GM21528 (cell line): Measurements from ENCODE around the gene ZNF292.
"Not testable (repeated sequence)": the region's sequence is repeated elsewhere in the genome, so short reads cannot be mapped to it uniquely, and the experiment has no call there.

Experiments
- ATAC-seq: cut with Tn5 transposase; IDR thresholded peaks from one replicate; pipeline ENCODE4 v1.9.1; 2021; ENCODE audit warnings: mild to moderate bottlenecking, moderate library complexity; ENCODE audit not compliant: unreplicated experiment, low FRiP score

ZNF292 gene

DNA sequence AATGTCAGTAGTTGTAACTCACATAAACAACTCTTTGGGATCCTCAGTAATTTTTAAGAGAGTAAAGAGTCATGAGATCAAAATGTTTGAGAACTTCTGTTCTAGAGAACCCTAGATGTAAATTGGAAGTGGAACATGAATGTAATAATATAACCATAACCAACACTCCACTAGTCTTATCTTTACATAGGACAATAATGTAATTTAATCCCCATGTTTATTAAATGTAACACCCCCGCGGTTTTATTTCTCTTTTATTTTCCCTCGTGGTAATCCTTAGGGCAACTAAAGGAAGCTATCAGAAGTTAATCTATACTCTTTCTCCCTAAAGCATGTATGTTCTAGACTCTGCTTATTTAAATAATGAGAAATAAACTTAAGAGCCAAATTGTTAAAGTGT lies 54.4 kb downstream of the ZNF292 start:
- ATAC-seq = no peak

DNA sequence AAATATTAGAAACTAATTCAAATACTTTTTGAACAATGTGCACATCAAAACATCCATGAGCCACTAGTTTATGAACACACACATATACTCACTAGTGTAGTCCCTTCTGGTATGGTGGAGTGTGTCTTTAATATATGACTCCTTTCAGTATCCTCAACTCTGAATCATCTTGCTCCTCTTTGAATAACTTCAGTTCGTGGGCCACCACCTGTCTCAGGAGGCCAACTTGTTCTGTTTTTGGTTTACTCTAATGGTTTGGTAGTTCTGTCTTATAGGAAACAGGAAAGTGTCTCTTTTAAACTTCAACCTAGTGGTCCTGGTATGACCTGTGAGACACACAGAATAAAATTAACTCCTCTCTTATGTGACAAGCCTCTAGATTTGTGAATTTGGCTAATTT lies 55.6 kb downstream of the ZNF292 start:
- peak; percentile 98 for ATAC-seq

DNA sequence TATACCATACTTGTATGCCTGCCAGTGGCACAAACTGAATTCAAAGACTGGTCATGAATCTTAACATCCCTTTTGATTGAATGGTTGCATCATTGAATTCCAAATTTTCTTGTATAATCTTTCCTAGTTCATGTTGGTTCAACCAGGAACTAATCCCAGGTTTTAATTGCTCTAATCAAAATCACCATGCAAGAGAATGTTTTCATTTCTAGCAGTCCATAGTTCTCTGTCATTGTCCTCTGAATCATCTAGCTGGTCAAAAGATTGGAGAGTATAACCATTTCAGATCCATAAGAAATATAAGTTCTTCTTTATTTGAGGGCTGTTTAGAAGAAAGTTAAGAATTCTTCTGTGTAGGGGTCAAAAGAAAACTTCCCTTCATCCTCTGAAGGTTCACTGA lies 57.2 kb downstream of the ZNF292 start:
- no peak for ATAC-seq

DNA sequence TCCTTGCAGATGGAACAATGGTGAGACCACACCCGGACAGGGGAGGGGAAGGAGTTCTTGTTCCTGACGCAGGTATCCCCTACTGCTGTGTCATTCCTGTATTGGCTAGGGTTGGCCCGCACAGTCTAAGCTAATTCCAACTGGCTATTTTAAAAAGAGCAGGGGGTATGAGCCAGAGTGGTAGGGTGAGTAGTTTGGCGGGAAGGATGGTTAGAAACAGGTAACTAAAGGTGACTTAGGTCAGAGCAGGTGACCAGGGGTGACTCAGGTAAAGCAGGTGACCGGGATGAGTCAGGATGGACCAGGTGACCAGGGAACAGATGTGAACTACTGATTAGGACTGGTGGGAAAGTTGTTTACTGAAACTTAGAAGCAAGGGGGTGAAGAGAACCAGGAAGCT lies 58.0 kb downstream of the ZNF292 start:
- ATAC-seq = no peak

DNA sequence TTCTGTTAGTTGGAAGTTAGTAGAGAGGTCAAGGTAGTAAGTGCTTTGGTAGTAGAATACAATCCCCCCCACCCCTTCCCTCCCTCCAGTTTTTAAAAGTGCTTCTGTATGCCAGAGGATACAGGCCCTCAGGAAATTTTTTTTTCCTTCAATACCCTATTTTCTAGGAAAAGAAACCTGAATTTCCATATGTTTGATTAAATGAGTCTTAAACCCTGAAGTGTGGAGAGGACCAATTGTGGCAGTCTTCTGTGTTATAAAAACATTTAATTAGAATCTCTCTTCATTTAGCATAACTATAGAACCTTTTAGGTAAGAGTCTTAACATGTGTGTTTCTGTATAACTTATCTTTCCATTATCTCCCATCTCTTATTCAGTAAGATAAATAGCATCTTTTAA lies 59.5 kb downstream of the ZNF292 start:
- no peak for ATAC-seq

DNA sequence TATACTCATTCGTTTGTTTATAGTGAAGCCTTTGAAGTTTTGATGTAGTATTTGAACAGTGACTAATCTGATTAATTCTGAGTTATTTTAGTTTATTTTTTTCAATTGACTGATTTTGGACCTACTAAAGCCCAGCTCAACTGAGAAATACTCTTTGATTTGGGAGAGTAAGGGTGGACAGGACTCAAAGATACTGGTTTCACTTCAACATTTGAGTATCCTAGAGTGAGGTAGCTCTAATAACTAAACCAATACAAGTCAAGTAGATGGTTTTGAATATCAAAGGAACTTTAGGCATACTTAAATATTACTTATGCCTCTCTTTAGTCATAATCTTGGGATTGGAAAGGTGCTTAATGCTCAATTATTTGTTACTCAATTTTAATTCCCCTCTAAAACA lies 65.6 kb downstream of the ZNF292 start:
- ATAC-seq = no peak

DNA sequence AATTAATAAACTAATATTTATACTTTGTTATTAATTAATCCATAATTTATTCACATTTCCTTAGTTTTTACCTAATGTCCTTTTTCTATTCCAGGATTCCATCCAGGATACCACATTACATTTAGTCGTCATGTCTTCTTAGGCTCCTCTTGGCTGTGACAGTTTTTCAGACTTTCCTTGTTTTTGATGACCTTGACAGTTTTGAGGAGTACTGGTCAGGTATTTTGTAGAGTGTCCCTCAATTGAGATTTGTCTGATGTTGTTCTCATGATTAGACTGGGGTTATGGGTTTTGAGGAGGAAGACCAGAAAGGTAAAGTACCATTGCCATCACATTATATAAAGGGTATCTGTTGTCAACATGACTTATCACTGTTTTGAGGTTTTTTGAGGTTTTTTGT lies 67.3 kb downstream of the ZNF292 start:
- ATAC-seq = no peak

DNA sequence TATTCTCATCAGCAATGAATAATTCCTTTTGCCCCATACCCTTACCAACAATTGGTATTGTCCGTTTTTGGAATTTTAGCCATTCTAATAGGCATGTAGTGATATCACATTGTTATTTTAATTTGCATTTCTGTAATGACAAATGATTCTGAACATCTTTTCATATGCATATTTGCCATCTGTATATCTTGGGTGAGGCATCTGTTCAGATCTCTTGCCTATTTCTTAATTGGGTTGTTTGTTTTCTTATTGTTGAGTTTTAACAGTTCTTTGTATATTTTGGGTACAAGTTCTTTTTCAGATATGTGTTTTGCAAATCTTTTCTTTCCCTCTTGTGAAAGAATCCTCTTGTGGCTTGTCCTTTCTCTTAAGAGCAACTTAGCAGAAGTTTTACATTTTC lies 69.6 kb downstream of the ZNF292 start:
- no peak for ATAC-seq

DNA sequence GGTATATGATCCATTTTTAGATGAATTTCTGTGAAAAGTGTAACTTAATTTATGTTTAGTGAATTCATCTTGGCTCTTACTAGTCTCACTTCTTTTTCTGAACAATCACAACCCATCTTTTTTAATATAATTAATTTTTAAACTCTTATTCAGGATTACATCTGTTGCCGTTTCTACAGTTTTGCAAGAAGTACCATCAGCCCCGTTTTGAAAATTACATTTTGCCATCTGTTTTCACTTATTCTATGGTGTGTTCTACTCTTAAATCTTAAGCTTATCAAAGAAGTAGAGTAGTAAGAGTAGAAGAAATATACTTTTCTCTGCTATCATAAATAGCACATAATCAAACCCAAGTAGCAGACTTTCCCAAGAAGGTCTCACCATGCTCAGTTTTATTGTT lies 70.1 kb downstream of the ZNF292 start:
- ATAC-seq = no peak

DNA sequence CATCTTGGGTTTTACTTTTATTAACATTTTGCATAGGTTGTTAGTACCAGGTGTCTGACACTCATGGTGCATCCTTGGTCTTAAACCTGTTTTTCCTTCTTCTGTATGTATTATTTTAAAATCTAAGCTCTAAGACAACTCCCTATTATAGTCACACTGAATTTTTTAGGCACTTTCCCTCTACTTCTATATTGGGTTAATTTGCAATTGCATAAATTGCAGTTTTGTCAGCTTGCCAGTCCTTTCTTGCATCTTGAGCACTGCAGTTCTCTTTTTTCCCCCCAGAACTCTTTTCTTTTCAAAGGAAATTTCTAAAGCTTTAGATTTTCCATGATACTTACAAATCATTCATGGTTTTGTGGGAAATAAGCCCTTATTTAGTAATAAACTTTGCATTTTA lies 70.6 kb downstream of the ZNF292 start:
- ATAC-seq = no peak

DNA sequence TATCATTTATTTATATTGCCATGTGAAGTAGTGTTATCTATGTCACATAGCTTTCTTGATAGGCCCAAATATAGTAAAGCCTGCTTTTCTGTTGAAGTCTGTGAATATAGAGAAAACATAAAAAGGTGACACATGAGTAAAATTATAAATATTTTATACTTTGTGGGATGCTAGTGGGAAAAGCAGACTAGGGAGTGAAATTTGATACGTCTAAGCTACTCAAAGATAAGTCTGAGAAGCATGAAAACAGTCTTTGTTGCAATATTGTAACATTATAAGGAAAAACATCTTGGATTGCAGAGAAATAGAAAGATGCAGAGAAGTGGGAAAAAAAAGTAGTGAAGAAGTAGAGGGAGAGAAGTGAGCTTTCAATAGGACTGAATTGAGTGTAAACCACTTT lies 75.4 kb downstream of the ZNF292 start:
- ATAC-seq = no peak

DNA sequence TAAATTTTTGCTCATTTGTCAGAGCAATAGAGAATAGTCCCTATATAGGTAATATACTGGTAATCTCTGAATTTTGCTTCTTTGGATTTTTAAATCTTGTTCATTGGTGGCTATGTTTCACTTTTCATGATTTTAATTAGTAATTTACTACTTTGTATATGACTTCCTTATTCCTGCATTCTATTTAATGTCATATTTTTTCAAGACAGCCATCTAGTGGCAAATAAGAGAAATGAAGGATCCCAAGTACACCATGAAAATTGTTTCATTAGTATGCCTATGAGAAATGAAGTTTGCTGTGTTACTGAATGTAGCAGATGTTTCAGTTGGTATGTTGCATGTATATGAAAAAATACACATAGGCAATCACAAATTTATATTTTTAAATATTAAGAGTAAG lies 82.4 kb downstream of the ZNF292 start:
- no peak for ATAC-seq

DNA sequence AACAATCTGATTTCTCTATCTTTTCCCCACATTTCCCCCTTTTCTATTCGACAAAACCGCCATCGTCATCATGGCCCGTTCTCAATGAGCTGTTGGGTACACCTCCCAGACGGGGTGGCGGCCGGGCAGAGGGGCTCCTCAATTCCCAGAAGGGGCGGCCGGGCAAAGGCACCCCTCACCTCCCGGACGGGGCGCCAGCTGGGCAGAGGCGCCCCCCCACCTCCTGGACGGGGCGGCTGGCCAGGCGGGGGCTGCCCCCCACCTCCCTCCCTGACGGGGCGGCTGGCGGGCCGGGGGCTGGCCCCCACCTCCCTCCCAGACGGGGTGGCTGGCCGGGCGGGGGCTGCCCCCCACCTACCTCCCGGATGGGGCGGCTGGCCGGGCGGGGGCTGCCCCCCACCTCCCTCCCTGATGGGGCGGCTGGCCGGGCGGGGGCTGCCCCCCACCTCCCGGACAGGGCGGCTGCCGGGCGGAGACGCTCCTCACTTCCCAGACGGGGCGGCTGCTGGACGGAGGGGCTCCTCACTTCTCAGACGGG lies 83.8 kb downstream of the ZNF292 start:
- not testable (repeated sequence) for ATAC-seq

DNA sequence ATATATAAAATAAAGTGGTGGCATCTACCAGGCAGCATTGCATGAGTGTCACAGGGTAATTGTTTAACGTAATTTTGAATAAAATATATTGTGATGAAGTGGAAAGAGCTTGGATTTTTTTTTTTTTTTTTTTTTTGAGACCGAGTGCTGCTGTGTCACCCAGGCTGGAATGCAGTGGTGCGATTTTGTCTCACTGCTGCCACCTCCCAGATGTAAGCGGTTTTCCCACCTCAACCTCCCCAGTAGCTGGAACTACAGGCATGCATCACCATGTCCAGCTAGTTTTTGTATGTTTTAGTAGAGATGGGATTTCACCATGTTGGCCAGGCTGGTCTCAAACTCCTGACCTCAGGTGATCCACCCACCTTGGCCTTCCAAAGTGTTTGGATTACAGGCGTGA lies 85.9 kb downstream of the ZNF292 start:
- no peak for ATAC-seq

DNA sequence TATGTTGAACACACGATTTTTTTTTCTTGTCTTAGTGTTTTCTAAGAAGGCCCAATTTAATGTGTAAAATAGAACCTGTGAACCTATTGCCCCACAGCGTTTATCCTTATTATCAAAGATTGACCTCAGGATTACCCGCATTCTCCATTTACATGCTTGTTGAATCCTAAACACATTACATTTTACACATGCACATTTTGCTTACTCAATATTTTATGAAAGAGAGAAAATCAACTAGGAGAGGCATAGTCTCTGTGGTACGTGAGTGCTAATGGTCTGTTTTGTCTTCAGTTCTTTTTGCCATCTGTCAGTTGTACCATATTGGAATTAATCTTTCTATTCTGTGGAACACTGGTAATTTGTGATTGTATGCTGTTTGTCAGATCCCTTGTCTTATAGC lies 86.9 kb downstream of the ZNF292 start:
- no peak for ATAC-seq

DNA sequence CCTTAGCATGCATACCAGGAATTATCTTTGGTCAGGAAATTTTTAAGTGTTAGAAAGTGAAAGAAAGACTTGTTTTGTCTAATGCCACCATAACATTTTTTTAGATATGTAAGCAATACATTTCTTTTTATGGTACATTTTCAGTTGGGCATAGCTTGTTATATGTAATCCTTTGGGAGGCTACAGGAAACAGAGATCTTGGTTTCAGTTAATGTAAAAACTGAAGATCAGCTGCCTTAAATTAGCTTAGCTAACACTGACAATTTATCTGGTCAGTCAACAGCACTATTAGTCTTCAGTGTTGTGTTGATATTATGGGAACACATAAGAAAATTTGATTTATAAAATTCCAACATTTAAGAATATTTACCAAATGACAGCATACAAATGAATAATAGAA lies 88.4 kb downstream of the ZNF292 start:
- ATAC-seq = no peak

DNA sequence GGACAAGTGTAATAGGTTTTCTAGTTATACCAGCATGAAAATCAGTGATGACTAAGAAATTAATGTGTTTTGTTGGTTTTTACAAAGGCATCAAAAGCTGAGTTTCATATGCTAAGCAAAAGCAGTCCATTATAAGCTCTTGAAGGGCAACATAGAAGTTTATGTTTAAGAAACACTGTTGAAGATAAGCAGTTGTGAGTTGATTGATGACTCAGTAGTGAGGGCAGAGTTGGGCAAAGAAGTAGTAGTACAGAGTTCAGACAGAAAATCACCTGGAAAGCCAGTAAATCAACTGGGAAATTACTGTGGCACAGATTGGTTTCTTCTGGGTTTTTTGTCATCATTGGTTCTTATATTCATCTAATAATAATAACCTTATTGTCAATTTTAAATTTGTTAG lies 89.0 kb downstream of the ZNF292 start:
- no peak for ATAC-seq

DNA sequence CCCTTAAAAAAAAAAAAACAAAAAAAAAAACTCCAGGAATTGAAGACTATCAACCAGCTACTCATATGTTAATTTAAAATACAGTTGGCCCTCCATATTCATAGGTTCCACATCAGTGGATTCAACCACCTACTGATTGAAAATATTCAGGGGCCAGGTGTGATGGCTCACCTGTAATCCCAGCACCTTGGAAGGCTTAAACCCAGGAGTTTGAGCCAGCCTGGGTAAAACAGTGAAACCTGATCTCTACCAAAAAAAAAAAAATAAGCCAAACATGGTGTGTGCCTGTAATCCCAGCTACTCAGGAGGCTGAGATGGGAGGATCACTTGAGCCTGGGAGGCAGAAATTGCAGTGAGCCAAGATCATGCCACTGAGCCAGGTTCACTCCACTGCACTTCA lies 94.7 kb downstream of the ZNF292 start:
- ATAC-seq = no peak

DNA sequence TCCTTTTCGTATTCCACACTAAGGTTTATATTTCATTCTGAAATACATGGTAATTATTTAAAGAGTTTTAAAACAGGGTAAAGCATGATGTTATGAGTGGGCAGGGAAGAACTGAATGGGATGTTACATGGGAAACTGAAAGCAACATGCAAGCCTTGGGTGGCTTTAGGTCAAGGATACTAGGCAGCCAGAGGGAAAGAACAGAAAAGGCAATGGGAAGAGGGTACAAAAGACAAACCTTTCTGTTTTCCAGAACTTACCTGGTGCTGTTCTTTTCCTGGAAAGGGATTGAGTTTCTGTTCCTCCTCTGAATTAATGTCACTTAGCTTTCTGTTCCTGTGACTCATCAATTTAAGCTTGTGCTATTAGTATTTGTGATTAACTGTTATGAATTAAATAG lies 95.9 kb downstream of the ZNF292 start:
- ATAC-seq = no peak

DNA sequence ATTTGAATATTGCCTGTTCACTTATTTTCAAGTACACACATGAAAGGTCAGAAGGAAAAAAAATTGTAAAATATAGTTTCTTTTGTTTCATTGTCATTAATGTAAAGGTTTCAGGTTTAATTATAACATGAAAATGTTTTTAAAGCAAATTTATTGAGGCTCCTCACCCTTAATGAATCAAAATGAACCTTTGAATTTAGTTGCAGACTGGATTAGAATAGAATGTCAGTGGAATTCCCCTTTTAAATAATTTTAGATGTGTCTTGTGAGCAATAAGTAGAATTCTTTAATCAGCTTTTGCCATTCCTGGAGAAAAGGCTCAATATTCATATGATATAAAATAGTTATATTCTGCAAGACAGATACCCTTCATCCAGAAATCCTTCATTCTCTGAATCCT lies 96.4 kb downstream of the ZNF292 start:
- no peak for ATAC-seq

DNA sequence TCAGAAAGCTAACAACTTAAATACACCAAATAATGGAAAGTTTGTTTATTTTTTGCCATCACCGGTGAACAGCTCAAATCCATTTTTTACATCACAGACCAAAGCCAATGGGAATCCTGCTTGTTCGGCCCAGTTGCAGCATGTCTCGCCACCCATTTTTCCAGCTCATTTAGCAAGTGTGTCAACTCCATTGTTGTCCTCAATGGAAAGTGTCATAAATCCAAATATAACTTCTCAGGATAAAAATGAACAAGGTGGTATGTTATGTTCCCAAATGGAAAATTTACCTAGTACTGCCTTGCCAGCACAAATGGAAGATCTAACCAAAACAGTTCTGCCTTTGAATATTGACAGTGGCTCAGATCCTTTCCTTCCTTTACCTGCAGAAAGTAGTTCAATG lies 101.7 kb downstream of the ZNF292 start:
- no peak for ATAC-seq

DNA sequence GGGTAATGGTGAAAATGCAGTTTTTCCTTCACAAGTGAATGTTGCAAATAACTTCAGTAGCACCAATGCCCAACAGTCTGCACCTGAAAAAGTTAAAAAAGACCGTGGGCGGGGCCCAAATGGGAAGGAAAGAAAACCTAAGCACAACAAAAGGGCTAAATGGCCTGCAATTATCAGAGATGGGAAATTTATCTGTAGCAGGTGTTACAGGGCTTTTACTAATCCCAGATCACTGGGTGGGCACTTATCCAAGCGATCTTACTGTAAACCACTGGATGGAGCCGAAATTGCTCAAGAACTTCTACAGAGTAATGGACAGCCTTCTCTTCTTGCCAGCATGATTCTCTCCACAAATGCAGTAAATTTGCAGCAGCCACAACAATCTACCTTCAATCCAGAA lies 102.2 kb downstream of the ZNF292 start:
- ATAC-seq = no peak

DNA sequence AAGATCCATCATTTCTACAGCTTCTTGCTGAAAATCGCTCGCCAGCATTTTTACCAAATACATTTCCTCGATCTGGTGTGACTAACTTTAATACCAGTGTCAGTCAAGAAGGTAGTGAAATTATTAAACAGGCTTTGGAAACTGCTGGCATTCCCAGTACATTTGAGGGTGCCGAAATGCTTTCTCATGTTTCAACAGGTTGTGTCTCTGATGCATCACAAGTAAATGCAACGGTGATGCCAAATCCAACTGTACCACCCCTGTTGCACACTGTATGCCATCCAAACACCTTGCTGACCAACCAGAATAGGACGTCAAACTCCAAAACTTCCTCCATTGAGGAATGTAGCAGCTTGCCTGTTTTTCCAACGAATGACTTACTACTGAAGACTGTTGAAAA lies 102.6 kb downstream of the ZNF292 start:
- no peak for ATAC-seq
